ENCODE results near the gene STX1A.
"Not testable (repeated sequence)": the region's sequence is repeated elsewhere in the genome, so short reads cannot be mapped to it uniquely, and the experiment has no call there.

STX1A gene

GRCh38 chr7:73678862-73679261 lies 40.6 kb downstream of the STX1A start:
- Histone ChIP-seq H3K27me3 (ENCODE audit: low read depth, low read length) (no peaks in the 10 kb centered on the region), H3K9me3 (ENCODE audit: control insufficient read depth in 1 of 2, low read length in 2 of 2) (no peaks in the 10 kb centered on the region), H3K4me3 (ENCODE audit: low read depth in 1 of 2, low read length in 2 of 2) (no peak overlapping the region), H3K4me1 (ENCODE audit: control insufficient read depth in 1 of 2, insufficient read depth in 2 of 2, low read length in 2 of 2) (peaks cover 10 to 30% of the 10 kb centered on the region in 2 donors), H3K36me3 (ENCODE audit: control insufficient read depth in 1 of 2, insufficient read depth in 2 of 2, low read length in 2 of 2) (peaks cover 0 to 20% of the 10 kb centered on the region in 2 donors), H3K27ac (ENCODE audit: low read length) (no peak overlapping the region)

GRCh38 chr7:73676062-73676461 lies 43.4 kb downstream of the STX1A start:
- H3K27me3 ChIP-seq (ENCODE audit: low read depth, low read length); H3K27ac ChIP-seq (ENCODE audit: low read length); H3K4me3 ChIP-seq (ENCODE audit: low read depth in 1 of 2, low read length in 2 of 2); H3K9me3 ChIP-seq (ENCODE audit: control insufficient read depth in 1 of 2, low read length in 2 of 2): not testable (repeated sequence)
- Histone ChIP-seq H3K36me3 (ENCODE audit: control insufficient read depth in 1 of 2, insufficient read depth in 2 of 2, low read length in 2 of 2) (peaks cover 0 to 20% of the 10 kb centered on the region in 2 donors), H3K4me1 (ENCODE audit: control insufficient read depth in 1 of 2, insufficient read depth in 2 of 2, low read length in 2 of 2) (peaks cover 2 to 11% of the 10 kb centered on the region in 2 donors)

- H3K9me3 ChIP-seq (ENCODE audit: control insufficient read depth in 1 of 2, low read length in 2 of 2), result no peaks in the 10 kb centered on the region
- H3K36me3 ChIP-seq (ENCODE audit: control insufficient read depth in 1 of 2, insufficient read depth in 2 of 2, low read length in 2 of 2), result peaks cover 0 to 17% of the 10 kb centered on the region in 2 donors
- no peak overlapping the region for H3K27ac ChIP-seq (ENCODE audit: low read length)
- no peak overlapping the region for H3K4me3 ChIP-seq (ENCODE audit: low read depth in 1 of 2, low read length in 2 of 2)
- no peaks in the 10 kb centered on the region for H3K27me3 ChIP-seq (ENCODE audit: low read depth, low read length)
- H3K4me1 ChIP-seq (ENCODE audit: control insufficient read depth in 1 of 2, insufficient read depth in 2 of 2, low read length in 2 of 2), result peaks cover 0 to 3% of the 10 kb centered on the region in 2 donors
Measured at GRCh38 chr7:73674468-73675124, 44.9 kb downstream of the STX1A start.

- Histone ChIP-seq H3K27ac (ENCODE audit: low read length) (no peak overlapping the region), H3K36me3 (ENCODE audit: control insufficient read depth in 1 of 2, insufficient read depth in 2 of 2, low read length in 2 of 2) (no peaks in the 10 kb centered on the region), H3K9me3 (ENCODE audit: control insufficient read depth in 1 of 2, low read length in 2 of 2) (no peaks in the 10 kb centered on the region), H3K4me3 (ENCODE audit: low read depth in 1 of 2, low read length in 2 of 2) (no peak overlapping the region), H3K27me3 (ENCODE audit: low read depth, low read length) (no peaks in the 10 kb centered on the region), H3K4me1 (ENCODE audit: control insufficient read depth in 1 of 2, insufficient read depth in 2 of 2, low read length in 2 of 2) (peaks cover 0 to 15% of the 10 kb centered on the region in 2 donors)
Measured at GRCh38 chr7:73671857-73672445, 47.5 kb downstream of the STX1A start.

GRCh38 chr7:73671322-73671661 lies 48.2 kb downstream of the STX1A start:
- no peaks in the 10 kb centered on the region for H3K27me3 ChIP-seq (ENCODE audit: low read depth, low read length)

GRCh38 chr7:73669858-73670385 lies 49.5 kb downstream of the STX1A start:
- no peaks in the 10 kb centered on the region for H3K36me3 ChIP-seq (ENCODE audit: control insufficient read depth in 1 of 2, insufficient read depth in 2 of 2, low read length in 2 of 2)
- H3K27ac ChIP-seq (ENCODE audit: low read length), result no peak overlapping the region
- no peaks in the 10 kb centered on the region for H3K9me3 ChIP-seq (ENCODE audit: control insufficient read depth in 1 of 2, low read length in 2 of 2)
- H3K4me3 ChIP-seq (ENCODE audit: low read depth in 1 of 2, low read length in 2 of 2), result no peak overlapping the region
- no peaks in the 10 kb centered on the region for H3K27me3 ChIP-seq (ENCODE audit: low read depth, low read length)
- peaks cover 0 to 15% of the 10 kb centered on the region in 2 donors for H3K4me1 ChIP-seq (ENCODE audit: control insufficient read depth in 1 of 2, insufficient read depth in 2 of 2, low read length in 2 of 2)

More at GRCh38 chr7:73671322-73671661, 48.2 kb downstream of the STX1A start:
- Histone ChIP-seq H3K4me3 (ENCODE audit: low read depth in 1 of 2, low read length in 2 of 2) (no peak overlapping the region), H3K4me1 (ENCODE audit: control insufficient read depth in 1 of 2, insufficient read depth in 2 of 2, low read length in 2 of 2) (peaks cover 0 to 15% of the 10 kb centered on the region in 2 donors), H3K9me3 (ENCODE audit: control insufficient read depth in 1 of 2, low read length in 2 of 2) (no peaks in the 10 kb centered on the region), H3K27ac (ENCODE audit: low read length) (no peak overlapping the region), H3K36me3 (ENCODE audit: control insufficient read depth in 1 of 2, insufficient read depth in 2 of 2, low read length in 2 of 2) (no peaks in the 10 kb centered on the region)

- H3K27ac ChIP-seq (ENCODE audit: low read length), result no peak overlapping the region
- H3K27me3 ChIP-seq (ENCODE audit: low read depth, low read length), result no peaks in the 10 kb centered on the region
- H3K9me3 ChIP-seq (ENCODE audit: control insufficient read depth in 1 of 2, low read length in 2 of 2), result no peaks in the 10 kb centered on the region
- H3K4me1 ChIP-seq (ENCODE audit: control insufficient read depth in 1 of 2, insufficient read depth in 2 of 2, low read length in 2 of 2), result peaks cover 0 to 15% of the 10 kb centered on the region in 2 donors
- H3K36me3 ChIP-seq (ENCODE audit: control insufficient read depth in 1 of 2, insufficient read depth in 2 of 2, low read length in 2 of 2), result no peaks in the 10 kb centered on the region
- no peak overlapping the region for H3K4me3 ChIP-seq (ENCODE audit: low read depth in 1 of 2, low read length in 2 of 2)
Measured at GRCh38 chr7:73669288-73669701, 50.2 kb downstream of the STX1A start.

GRCh38 chr7:73668886-73669230 lies 50.6 kb downstream of the STX1A start:
- peak overlapping the region; percentile 62 to 75 for H3K4me3 ChIP-seq (ENCODE audit: low read depth in 1 of 2, low read length in 2 of 2)
- H3K27me3 ChIP-seq (ENCODE audit: low read depth, low read length), result no peaks in the 10 kb centered on the region
- peaks cover 0 to 15% of the 10 kb centered on the region in 2 donors for H3K4me1 ChIP-seq (ENCODE audit: control insufficient read depth in 1 of 2, insufficient read depth in 2 of 2, low read length in 2 of 2)
- H3K36me3 ChIP-seq (ENCODE audit: control insufficient read depth in 1 of 2, insufficient read depth in 2 of 2, low read length in 2 of 2), result no peaks in the 10 kb centered on the region
- no peak overlapping the region for H3K27ac ChIP-seq (ENCODE audit: low read length)
- no peaks in the 10 kb centered on the region for H3K9me3 ChIP-seq (ENCODE audit: control insufficient read depth in 1 of 2, low read length in 2 of 2)

GRCh38 chr7:73668103-73668885 lies 51.2 kb downstream of the STX1A start:
- Histone ChIP-seq H3K36me3 (ENCODE audit: control insufficient read depth in 1 of 2, insufficient read depth in 2 of 2, low read length in 2 of 2) (no peaks in the 10 kb centered on the region), H3K9me3 (ENCODE audit: control insufficient read depth in 1 of 2, low read length in 2 of 2) (peaks cover 0 to under 1% of the 10 kb centered on the region in 2 donors), H3K4me1 (ENCODE audit: control insufficient read depth in 1 of 2, insufficient read depth in 2 of 2, low read length in 2 of 2) (peaks cover 0 to 15% of the 10 kb centered on the region in 2 donors), H3K4me3 (ENCODE audit: low read depth in 1 of 2, low read length in 2 of 2) (peak overlapping the region; percentile 62 to 75), H3K27ac (ENCODE audit: low read length) (no peak overlapping the region), H3K27me3 (ENCODE audit: low read depth, low read length) (no peaks in the 10 kb centered on the region)

GRCh38 chr7:73667344-73668102 lies 51.9 kb downstream of the STX1A start, which contains the start of gene VPS37D:
Gene VPS37D (plus strand): TSS chr7:73667831. CDS start chr7:73667959, 128 bp downstream.
- Histone ChIP-seq H3K36me3 (ENCODE audit: control insufficient read depth in 1 of 2, insufficient read depth in 2 of 2, low read length in 2 of 2) (no peaks in the 10 kb centered on the region), H3K27me3 (ENCODE audit: low read depth, low read length) (no peaks in the 10 kb centered on the region), H3K4me3 (ENCODE audit: low read depth in 1 of 2, low read length in 2 of 2) (peak within 1 kb of the TSS; percentile 62 to 75), H3K4me1 (ENCODE audit: control insufficient read depth in 1 of 2, insufficient read depth in 2 of 2, low read length in 2 of 2) (peaks cover 0 to 15% of the 10 kb centered on the region in 2 donors), H3K27ac (ENCODE audit: low read length) (no peak within 1 kb of the TSS), H3K9me3 (ENCODE audit: control insufficient read depth in 1 of 2, low read length in 2 of 2) (peaks cover 5 to 6% of the 10 kb centered on the region in 2 donors)
